HG03196 (cell line): ENCODE data around the gene GRAMD2A.
A peak's percentile ranks its signal among the peaks of the same experiment; 100 is the strongest.

Experiments
- ATAC-seq: cut with Tn5 transposase; IDR thresholded peaks from one replicate; pipeline ENCODE4 v1.9.1; 2021; ENCODE audit not compliant: unreplicated experiment

Gene GRAMD2A

DNA sequence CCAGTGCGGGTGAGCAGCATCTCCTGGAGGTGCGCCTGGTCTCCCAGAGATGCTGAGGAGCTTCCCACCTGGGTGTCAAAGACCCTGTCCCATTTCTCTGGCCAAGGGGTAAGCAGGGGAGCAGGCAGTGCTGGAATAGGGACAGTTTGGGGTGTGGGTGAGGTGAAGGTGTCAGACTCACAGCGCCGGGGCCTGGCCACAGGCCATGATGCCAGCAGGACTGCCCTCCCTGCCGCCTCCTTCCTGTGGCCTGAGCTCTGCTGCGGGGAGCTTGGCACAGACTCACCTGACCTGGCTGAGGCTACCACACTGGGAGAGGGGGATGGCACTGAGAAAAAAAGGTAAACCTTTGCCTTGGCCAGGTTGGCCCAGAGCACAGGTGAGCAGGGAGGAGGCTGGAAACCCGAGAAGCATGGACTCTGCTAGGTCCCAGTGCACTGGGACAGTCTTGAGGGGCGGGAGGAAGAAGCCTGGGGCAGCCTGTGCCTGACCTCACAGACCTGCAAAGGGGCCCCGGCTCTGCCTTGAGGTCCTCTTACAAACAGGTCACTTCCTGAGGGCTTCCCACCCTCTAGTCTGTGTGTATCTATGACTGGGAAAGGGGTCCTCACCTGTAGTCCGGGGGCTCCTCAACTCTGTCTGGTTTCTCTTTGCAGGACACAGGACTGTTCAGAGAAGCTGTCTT is 28.2 kb downstream of the GRAMD2A start:
- no peak for ATAC-seq

DNA sequence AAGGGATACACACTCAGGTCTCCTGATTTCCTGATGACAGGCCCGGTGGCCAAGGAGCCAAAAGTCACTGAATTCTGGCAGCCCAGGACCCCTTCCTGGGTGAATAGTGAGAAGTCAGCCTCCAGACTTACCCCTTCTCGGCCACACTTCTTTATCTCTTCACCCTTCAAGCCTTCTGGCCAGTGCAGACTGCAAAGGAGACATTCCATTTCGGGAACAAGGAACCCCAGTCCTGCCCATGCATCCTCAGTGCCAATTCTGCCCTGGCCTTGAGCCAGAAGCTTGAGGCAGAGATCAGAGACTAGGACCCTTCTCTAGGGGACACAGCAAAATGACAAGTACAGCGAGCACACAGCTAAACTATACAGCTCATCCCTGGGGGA is 28.8 kb downstream of the GRAMD2A start:
- ATAC-seq = no peak

DNA sequence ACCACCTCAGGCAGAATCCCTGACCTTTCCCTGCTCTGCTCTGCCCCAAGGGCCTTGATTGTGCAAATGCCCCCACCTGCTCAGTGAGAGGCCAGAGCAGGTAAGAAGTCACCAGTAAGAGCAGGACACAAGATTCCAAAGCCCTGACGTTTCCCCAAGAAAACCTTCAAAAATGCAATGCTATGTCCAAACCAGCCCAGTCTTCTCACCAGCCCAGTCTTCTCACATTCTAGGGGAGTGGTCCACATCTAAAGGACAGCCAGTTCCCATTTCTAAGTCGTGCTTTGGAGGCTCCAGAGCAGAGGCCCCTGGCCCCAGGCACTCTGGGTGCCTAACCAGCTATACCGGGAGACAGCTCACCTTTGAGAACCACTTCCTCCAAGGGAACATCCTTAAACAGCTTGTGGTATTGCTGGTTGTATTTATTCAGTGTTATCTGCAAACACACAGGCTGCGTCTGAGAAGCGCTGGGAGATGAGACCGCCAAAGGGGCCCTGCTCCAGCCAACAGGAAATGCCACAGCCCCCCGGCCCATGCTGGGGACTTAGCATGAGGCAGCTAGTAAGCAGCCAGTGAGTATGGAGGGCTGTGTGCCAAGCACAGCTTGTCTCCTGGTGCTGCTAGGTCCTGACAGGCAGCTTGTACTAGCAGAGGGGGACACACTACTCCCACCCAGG is 29.3 kb downstream of the GRAMD2A start:
- ATAC-seq = no peak

DNA sequence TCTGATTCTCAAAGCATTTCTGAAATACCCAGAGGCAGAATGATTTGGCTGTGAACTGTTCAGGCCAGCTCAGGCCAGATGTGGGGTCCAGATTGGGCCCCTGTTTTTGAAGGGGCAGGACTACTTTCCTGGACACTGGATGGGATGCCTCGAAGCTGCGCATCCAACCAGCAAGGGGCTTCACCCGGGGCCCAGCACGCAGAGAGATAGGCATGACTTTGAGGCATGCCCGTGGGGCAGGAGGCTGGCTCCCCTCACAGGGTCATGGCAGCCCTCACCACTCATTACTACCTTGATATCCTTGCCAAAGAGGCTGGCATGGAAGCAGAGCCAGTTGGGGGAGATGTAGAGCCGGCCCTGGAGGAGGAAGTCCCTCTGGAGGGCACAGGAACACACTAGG is 30.1 kb downstream of the GRAMD2A start:
- ATAC-seq = no peak

DNA sequence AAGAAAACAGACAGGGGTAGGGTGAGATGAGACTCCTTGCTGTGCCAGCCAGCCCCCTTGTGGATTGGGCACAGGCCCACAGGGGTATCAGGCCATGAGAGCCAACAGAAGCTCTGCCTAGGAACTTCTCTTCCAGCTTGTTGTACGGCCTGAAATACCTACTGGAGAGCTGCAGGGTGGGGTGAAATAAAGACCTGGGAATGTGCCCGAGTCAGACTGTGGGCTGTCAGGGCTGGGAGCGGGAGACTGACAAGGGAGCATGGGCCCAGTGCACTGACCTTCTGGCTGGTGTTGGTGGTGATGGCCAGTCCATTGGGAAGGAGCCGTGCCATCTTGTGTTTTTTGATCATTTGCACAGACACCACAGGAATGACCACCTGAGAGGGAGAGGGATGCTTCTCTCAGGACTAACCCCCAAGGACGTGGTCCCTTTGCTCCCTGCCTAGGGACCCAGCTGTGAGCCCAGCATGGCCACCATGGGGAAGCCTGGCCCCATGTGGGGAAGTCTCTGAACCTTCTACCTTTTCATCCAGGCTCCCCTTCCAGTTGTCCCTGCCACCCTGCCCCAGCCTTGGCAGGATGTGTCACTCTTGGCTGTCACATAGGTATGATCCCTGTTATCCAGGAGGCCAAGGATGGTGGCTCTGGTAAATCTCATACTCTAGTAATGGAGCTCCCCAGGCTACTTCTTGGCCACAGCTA is 30.7 kb downstream of the GRAMD2A start:
- ATAC-seq = no peak

DNA sequence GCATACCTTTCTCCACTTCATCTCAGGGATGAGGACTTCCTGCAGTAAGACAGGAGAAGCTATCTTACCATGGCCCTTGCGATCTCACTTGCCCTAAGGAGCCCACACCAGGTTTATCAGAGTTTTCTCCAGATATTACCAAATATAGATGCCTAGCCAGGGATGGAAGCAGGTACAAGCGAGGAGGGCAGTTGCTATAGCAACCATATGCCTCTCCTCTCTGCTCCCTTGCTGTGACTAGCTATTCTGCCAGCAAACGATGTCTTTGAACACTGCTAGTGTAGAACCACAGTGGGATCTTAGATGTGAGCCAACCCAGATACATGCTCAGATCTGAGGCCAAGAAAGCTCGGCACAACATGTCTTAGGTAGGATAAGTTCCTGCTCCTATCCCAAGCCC is 33.9 kb downstream of the GRAMD2A start:
- ATAC-seq = no peak

DNA sequence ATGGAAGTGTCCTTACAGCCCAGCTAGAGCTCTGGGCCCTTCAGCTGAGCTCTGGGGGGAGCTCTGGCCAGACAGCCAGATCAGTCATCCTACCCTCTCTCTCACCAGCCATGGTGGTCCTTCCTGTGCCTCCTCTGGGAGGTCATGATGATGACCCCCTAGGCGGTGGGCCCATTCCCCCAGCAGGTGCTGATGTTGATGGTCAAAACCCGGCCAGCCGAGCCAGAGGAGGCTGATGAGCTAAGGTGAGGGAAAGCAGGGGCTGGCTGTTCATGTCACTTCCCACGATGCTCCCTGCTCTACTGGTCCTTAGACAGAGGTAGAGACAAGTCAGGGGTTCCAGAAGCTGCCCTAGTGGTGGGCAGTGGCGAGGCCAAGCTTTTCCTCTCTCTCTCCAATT is 35.0 kb downstream of the GRAMD2A start:
- ATAC-seq = no peak

DNA sequence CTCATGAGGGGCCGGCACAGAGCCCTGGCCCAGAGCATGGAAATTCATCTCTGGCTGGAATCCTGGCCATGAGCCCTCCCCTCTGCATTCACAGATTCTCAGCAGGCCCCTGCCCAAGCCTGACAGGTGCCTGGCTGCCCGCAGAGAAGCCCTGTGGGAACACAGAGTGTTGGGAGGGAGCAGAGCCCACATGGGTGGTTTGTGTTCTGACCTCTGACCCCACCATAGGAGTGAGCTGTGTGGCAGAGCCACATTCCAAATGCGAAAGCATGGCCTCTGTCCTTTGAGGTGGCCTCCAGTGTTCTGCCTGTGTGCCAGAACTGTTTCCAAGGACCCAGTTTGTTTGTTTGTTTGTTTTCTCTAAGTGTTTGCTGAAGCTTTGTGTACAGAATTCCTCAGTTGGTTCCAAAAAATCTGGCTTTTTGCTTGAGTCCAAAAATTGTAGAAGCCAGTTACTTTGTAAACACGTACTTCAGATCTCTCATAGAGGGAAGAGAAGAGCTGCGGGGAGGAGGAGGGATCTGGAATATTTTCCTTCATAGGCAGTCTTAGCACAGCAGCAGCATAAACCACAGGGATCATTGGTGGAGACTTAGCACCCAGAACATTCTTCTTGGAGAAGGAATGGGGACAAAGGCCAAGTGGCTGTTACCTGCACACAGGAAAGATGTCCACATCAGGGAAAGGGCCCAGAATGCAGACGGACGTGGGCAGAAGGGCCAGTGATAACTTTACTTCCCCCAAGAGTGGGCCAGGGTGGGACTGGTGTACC is 36.0 kb downstream of the GRAMD2A start:
- no peak for ATAC-seq

DNA sequence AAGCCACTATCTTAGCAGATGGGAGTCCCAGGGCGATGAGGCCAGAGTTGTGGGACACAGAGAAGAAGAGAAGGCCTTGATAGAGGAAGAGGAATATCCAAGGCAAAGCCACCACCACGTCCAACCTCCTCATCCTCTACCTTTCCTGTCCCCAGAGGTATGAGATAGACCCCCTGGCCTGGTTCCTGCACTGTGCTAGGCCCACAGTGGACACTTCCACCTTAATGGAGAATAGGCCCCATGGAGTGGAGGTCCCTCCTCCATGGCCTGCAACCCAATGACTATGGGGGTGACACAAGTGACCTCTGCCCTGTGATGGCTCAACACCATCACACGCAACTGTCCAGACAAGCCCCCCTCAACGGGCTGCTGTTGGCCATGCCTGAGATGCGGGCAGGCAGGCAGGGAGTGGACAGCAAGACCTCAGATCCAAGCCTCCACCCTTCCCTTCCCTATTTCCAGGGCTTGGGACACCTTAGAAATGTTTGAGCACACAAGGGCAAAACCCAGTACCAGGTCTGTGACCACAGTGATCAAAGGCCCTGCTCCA is 36.8 kb downstream of the GRAMD2A start:
- ATAC-seq = no peak

DNA sequence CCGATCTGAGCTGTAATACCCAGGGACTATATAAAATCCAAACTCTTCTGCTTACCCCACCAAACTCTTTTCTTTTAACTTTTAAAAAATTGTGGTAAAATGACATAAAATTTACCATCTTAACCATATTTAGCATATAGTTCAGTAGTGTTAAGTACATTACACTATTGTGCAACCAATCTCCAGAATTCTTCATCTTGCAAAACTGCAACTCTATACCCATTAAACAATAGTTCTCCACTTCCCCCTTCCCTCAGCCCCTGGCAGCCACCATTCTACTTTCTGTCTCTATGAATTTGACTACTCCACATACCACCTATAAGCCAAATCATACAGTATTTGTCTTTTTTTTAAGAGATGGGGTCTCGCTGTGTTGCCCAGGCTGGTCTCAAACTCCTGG is 40.7 kb downstream of the GRAMD2A start:
- ATAC-seq = no peak

DNA sequence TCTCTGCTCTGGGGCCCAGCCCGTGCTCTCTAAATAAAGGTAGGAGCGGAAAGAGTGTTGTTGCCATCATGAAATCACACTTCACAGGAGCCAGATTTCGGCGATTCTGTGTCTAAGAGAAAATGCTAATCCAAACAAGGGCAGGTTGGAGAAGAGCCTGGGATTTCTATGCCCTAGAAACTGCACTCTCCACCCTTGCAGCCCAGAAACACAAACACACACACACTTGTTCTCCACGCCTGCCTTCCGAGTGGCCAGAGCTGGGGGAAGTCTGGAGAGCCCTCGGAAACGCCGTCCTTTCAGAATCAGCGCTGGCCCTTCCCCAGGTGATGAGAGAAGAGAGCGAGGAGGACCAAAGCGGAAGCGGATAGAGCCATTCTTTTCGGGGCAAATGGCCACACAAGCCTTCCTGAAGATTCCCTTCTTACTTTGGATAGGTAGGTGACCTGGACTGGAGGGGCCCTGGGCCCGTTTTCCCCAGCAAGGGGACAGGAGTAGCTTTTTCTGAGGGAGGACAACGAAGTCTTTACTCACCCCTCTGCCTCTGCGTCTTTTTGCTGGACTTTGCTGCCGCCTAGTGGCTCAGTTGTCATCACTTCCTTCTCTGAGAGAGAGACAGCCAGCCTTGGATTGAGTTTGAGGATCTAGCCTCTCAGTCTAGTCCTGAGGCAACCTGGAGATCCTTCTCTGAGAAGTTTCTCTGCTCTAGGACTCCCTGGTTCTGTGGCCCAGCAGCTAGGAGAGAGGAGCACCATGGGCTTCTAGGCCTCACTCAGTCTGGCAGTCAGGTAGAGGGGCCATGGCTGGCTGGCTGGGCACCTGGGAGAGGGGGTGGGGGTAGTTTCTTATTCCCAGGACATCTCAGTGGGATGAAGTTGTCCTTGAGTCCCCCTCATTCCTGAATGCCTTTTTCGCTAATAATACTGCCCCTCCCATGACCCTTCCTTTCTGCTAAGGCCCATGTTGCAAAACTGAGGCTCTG is 41.7 kb downstream of the GRAMD2A start:
- ATAC-seq = peak; percentile 70

DNA sequence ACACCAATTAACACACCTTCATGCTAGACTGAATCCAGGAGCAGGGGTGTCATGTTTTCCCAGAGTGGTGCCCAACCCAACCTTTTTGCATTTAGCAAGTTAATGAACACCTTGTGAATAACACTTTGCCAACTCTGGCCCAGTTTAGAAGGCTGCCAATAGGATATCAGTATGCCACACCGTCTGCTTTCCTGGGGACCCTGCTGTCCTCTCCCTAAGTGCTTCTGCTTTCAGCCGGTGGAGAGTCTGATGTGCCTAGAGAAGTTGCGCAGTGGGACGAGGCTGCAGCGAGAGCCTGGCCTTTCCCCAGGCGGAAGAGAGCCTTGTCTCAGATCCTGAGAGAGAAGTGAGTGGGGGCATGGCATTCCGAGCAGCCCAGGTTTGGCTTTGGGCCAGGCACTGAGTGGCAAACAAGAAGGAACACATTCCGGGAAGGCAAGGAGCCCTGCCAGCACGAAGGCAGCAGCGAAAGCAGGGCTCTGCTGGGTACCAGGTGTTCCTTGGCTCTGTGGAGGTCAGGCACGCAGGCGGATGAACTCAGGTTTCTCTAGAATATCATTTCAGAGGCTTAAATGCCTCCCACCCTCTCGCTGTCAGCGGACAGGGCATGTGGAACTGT is 42.5 kb downstream of the GRAMD2A start:
- no peak for ATAC-seq

DNA sequence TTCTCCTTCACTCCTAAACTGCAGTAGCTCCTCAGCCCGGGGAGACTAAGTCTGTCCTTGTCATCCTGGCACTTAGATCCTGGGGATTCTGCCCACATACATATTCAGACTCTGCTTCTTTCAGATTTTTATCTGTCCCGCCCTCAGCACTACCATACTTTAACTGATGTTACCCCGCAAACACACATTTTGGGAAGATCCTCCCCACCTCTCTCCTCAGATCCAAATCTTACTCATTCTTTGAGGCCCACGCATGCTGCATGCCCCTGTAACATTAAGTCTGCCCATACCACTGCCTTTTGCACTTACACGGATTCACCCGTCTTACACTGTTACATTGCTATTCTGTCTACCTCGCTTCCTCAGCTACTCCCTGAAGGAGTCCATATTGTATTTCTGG is 43.3 kb downstream of the GRAMD2A start:
- no peak for ATAC-seq

DNA sequence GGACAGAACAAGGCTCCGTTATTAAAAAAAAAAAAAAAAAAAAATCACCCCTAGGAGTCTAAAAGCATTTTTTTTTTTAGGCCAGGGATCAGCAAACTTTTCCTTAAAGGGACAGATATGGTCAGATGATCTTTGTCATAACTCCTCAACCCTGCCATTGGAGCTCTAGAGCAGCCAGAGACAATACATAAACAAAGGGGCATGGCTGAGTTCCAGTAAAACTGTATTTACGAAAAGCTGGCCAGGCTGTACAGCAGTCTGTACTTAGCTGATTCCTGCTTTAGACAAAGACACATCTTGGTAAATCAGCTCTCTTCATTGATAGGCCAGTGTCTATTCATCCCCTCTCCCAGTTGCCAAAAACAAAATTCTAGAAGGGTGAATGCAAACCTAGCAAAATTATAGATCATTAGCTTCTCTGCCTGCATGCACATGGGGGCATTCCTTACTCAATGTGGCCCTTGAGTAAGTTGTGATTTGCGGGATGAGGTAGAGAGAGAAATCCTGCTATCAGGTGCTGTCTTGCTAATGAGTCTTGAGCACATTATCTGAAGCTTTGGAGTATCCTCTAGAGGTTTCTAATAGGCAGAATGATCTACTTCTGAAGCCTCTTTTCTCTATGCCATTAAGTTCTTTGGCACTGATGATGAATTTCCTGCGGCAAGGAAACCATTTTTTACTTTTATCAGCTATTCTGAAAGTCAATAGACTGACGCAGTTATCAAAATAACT is 44.2 kb downstream of the GRAMD2A start:
- no peak for ATAC-seq

DNA sequence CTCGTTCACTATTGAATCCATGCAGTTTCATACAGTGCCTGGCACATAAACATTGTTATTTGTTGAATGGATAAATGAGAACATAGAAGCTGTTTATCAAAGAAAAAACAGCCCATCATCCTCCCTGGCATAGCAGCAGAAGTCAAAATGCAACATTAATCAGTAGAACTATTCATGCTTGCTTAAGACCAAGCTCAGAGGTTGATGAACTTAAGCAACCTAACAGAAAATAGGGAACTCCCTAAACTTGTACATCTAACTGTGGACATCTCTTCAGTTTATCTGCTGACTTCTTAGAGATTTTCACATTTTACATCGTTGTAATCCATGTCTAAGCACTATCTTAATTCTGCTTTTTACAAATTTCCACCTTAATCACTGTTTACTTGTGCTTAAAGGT is 50.2 kb downstream of the GRAMD2A start:
- no peak for ATAC-seq

DNA sequence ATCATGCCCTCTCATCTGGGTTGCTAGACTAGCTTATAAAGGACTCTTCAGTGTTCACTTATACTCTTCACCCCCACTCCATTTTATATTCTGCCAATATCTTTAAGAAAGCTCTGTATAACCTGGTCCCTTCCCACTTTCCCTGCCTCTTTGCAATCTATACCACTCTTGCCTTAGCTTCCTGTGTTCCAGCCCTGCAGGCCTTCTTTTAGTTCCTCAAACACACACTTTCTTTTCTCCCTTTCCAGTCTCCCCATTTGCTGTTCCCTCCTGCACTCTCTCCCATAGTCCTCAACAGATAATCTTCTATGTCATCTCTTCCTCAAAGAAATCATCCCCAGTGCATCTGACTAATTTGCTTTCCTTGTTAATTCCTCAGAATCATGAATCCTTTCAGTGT is 50.7 kb downstream of the GRAMD2A start:
- no peak for ATAC-seq

DNA sequence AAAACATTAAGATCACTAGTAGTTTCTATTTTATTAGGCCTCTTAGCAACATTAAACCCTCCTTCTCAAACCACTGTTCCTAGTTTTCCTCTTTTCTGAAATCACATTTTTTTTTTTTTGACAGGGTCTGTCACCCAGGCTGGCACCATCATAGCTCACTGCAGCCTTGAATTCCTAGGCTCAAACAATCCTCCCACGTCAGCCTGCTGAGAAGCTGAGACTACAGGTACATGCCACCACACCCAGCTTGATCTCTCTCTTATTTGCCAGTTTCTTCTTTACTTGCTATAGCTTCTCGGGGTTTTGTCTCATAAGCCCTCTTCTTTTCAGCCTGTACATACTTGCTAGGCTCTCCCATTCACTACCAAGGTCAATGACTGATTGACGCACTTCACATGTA is 51.4 kb downstream of the GRAMD2A start:
- ATAC-seq = no peak

DNA sequence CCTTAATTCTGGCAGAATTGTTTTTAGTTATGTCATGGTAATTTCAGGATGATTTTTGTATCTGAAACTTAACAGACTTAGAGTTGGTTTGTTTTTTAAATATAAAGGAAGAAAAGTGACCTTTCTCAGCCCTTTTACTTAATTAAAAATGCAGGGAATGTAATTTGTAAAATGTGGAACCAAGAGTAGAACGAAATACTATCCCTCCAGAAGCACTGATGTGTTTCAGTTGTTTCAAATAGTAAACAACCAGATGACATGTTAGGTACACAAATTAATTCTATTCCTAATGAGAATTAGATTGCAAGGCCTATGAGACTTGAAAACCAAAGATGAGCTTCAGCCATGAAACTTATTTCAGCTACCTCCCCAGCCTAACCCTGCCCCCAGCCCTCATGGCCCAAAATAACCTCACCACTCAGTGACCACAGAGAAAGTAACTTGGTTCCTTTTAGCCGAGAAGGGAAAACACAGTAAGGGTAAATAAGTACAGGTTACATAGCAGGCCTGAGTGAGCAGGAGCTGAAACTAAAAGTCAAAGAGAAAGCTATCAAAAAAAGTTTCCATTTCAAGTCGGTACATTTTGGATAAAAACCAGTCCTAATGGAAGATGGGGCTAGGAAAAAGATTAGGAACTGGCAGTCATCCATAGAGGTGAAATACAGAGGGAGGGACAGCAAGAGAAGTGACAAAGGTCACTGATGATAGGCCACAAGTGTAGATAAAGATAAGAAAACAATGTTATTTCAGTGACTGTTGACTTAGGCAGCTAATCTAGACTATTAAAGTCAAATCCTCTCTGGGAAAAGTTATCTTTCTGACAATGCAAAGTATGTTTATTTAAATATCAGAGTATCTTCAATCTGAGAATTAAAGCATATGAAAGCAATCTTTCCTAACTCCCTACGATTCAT is 56.2 kb downstream of the GRAMD2A start:
- ATAC-seq = peak; percentile 97
